Kidney (tissue), 14 donors: ENCODE measurements around the gene PACC1. TPM values are rescaled to one million over a fixed set of nuclear protein-coding genes. Genes with fewer than 3 reads are reported as not detected.
"Not testable (repeated sequence)": the region's sequence is repeated elsewhere in the genome, so short reads cannot be mapped to it uniquely, and the experiment has no call there.

Experiments used
- DNase-seq, 5 donors: peaks; one replicate each; pipeline ENCODE4 v3.0.0-alpha.2; 2013 to 2020
- FAIRE-seq: peaks from 2 replicates; lab custom pipeline; 2012; peaks lifted over from hg19 to GRCh38; lab: Jason Lieb, UNC
- H3K27ac ChIP-seq, 2 donors: one replicate each; pipeline ENCODE4 v1.7.0; 2013; ENCODE audit warnings: low read depth in 2 of 2, low read length in 2 of 2, inconsistent platforms in 1 of 2
- H3K27me3 ChIP-seq: one replicate; pipeline ENCODE4 v1.7.1; 2013; ENCODE audit warnings: low read length, inconsistent platforms; ENCODE audit not compliant: control insufficient read depth, insufficient read depth
- H3K36me3 ChIP-seq, 3 donors: one replicate each; pipeline versions ENCODE4 v1.7.0 to v1.7.1; 2013; ENCODE audit warnings: low read length in 3 of 3, control low read depth in 1 of 3, inconsistent platforms in 1 of 3; ENCODE audit not compliant: insufficient read depth in 3 of 3, control insufficient read depth in 2 of 3
- H3K4me1 ChIP-seq, 3 donors: one replicate each; pipeline versions ENCODE4 v1.7.0 to v1.7.1; 2013; ENCODE audit warnings: low read length in 3 of 3, inconsistent platforms in 1 of 3, low read depth in 1 of 3; ENCODE audit not compliant: control insufficient read depth in 2 of 3, insufficient read depth in 2 of 3
- H3K4me3 ChIP-seq, 3 donors: one replicate each; pipeline versions ENCODE4 v1.7.0 to v1.8.1; 2013; ENCODE audit warnings: low read length in 3 of 3, control low read depth in 1 of 3, inconsistent platforms in 1 of 3
- H3K9ac ChIP-seq, 3 donors: one replicate each; pipeline versions ENCODE4 v1.7.0 to v1.7.1; 2013; ENCODE audit warnings: low read length in 3 of 3, control low read depth in 1 of 3, inconsistent platforms in 1 of 3
- H3K9me3 ChIP-seq, 3 donors: one replicate each; pipeline versions ENCODE4 v1.7.0 to v1.7.1; 2013; ENCODE audit warnings: low read length in 3 of 3, control low read depth in 1 of 3, inconsistent platforms in 1 of 3; ENCODE audit not compliant: control insufficient read depth in 2 of 3, insufficient read depth in 1 of 3
- intact Hi-C: fragments of 100-400 bp; cut with DNase I; formaldehyde crosslinking; loops from one replicate; pipeline ENCODE4 v1.11.1; 2022
- polyA plus RNA-seq: library from polyadenylated mRNA; stranded (reverse); fragments of 350-450 nt; fragmentation: Illumina TruSeq; extraction: RNeasy Lipid Tissue Mini Kit (QIAGEN cat#74804); gene quantifications from one replicate; pipeline ENCODE4 v1.2.3, GENCODE V29; 2014; ENCODE audit warnings: low read depth, low replicate concordance; ENCODE audit not compliant: insufficient read depth
- total RNA-seq: library from RNA; stranded (reverse); fragmentation: NEBNext Ultra II Directional; extraction: Animal tissue kit (Norgen Biotek cat#: 25700); gene quantifications from one replicate; pipeline ENCODE4 v1.2.1, GENCODE V29; 2021
- TF ChIP-seq, protein P1 (sequence below): IDR thresholded peaks from 3 replicates; pipeline ENCODE4 v1.5.1; 2012; ENCODE audit warnings: mild to moderate bottlenecking, moderate library complexity, borderline replicate concordance; ENCODE audit not compliant: insufficient read depth; ENCODE audit errors: extremely low read depth
- donor health status: control.
- donor health status: control.
- donor health status: control.
- donor health status: control.
- donor health status: control.
- donor health status: DM: yes; HTN: yes; CAD: no.
- donor health status: Normal renal cell carcinoma (clear cell type).

Gene PACC1
- total and polyA plus RNA-seq, 2 donors from 2014 or later, result 8.7 to 13.7 TPM

- TF ChIP-seq, protein P1, sequence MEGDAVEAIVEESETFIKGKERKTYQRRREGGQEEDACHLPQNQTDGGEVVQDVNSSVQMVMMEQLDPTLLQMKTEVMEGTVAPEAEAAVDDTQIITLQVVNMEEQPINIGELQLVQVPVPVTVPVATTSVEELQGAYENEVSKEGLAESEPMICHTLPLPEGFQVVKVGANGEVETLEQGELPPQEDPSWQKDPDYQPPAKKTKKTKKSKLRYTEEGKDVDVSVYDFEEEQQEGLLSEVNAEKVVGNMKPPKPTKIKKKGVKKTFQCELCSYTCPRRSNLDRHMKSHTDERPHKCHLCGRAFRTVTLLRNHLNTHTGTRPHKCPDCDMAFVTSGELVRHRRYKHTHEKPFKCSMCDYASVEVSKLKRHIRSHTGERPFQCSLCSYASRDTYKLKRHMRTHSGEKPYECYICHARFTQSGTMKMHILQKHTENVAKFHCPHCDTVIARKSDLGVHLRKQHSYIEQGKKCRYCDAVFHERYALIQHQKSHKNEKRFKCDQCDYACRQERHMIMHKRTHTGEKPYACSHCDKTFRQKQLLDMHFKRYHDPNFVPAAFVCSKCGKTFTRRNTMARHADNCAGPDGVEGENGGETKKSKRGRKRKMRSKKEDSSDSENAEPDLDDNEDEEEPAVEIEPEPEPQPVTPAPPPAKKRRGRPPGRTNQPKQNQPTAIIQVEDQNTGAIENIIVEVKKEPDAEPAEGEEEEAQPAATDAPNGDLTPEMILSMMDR, result no peak
- Histone ChIP-seq H3K4me1 (no peaks in the 10 kb centered on the region), H3K9ac (no peak overlapping the region), H3K9me3 (no peaks in the 10 kb centered on the region), H3K27ac (no peak overlapping the region), H3K36me3 (no peaks in the 10 kb centered on the region), H3K4me3 (no peak overlapping the region), H3K27me3 (no peaks in the 10 kb centered on the region)
- DNase-seq (no peak), FAIRE-seq (no peak)
- intact Hi-C loops, result no loop called here
These were observed 91.6 kb downstream of the PACC1 start for GRCh38 chr1:212323066-212323465.

GRCh38 chr1:212321031-212321430 is 93.7 kb downstream of the PACC1 start:
- H3K4me1 ChIP-seq, H3K9ac ChIP-seq, DNase-seq, intact Hi-C loops, H3K27ac ChIP-seq, H3K9me3 ChIP-seq, H3K4me3 ChIP-seq, H3K27me3 ChIP-seq, FAIRE-seq, H3K36me3 ChIP-seq: not testable (repeated sequence)

- TF ChIP-seq, protein P1, result no peak
- intact Hi-C loops, result no loop called here
These were observed 96.8 kb downstream of the PACC1 start for GRCh38 chr1:212317916-212318315.

DNA sequence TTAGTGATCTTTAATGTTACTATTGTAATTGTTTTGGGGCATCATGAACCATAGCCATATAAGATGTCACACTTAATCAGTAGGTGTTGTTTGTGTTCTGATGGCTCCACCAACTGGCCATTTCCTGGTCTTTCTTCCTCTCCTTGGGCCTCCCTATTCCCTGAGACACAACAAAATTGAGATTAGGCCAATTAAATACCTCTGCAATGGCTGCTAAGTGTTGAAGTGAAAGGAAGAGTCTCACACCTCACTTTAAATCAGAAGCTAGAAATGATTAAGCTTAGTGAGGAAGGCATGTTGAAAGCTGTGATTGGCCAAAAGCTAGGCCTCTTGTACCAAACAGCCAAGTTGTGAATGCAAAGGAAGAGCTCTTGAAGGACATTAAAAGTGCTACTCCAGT is 98.8 kb downstream of the PACC1 start:
- H3K4me1 ChIP-seq, result peaks cover 0 to 2% (median 0%) of the 10 kb centered on the region in 3 donors
- intact Hi-C loops, result no loop called here
- no peak overlapping the region for H3K4me3 ChIP-seq
- no peaks in the 10 kb centered on the region for H3K9me3 ChIP-seq
- FAIRE-seq (no peak), DNase-seq (peak in 1 of 5 donors; percentile 12)
- no peak overlapping the region for H3K27ac ChIP-seq
- no peaks in the 10 kb centered on the region for H3K36me3 ChIP-seq
- H3K9ac ChIP-seq, result no peak overlapping the region
- TF ChIP-seq, protein P1, result peak; percentile 26
- H3K27me3 ChIP-seq, result no peaks in the 10 kb centered on the region

More at GRCh38 chr1:212317916-212318315, 96.8 kb downstream of the PACC1 start:
- FAIRE-seq (no peak), DNase-seq (no peak)
- Histone ChIP-seq H3K4me1 (peaks cover 0 to 2% (median 0%) of the 10 kb centered on the region in 3 donors), H3K27ac (no peak overlapping the region), H3K36me3 (no peaks in the 10 kb centered on the region), H3K9me3 (no peaks in the 10 kb centered on the region), H3K4me3 (no peak overlapping the region), H3K27me3 (no peaks in the 10 kb centered on the region), H3K9ac (no peak overlapping the region)
